ENCODE measurements around the gene DNAJC6.
"Not testable (repeated sequence)": the region's sequence is repeated elsewhere in the genome, so short reads cannot be mapped to it uniquely, and the experiment has no call there.

DNAJC6 gene

GRCh38 chr1:65359888-65360287 is 50.5 kb downstream of the DNAJC6 start:
- no peak for DNase-seq

DNA sequence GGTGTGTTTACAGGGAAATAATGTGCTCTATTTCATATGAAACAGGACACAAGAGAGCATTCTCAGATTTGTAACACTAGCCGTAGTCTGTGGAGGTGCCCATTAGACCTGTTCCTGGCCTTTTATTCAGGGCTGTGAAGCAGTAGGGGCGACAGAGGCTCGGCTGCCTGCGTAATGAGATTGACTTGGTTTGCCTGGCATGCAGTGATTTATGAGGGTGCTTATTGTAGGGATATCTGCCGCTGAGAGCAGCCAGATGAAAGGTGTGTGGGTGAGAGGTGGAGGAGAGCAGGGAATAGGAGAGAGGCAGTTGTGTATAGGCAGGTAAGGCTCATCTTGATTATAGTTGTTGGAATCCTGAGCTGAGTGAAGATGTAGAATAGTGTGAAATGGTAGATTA is 51.3 kb downstream of the DNAJC6 start:
- DNase-seq: no peak

- DNase-seq: no peak
Observed at GRCh38 chr1:65362545-65362944, 53.2 kb downstream of the DNAJC6 start.

DNA sequence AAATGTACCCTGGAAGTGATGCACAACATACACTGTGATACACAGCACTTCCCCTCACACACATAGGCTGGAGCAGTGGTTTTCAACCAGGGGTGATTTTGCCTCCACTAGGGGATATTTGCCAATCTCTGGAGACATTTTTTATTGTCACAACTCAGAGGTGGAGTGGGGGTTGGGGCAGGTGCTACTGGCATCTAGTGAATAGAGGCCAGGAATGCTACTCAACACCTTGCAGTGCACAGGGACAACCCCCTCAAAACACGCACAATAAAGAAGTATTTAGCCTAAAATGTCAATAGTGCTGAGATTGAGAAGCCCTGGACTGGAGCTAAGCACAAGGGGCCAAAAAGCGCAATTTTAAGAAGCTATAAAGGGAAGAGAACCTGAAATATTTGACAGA is 54.1 kb downstream of the DNAJC6 start:
- no peak for DNase-seq

DNA sequence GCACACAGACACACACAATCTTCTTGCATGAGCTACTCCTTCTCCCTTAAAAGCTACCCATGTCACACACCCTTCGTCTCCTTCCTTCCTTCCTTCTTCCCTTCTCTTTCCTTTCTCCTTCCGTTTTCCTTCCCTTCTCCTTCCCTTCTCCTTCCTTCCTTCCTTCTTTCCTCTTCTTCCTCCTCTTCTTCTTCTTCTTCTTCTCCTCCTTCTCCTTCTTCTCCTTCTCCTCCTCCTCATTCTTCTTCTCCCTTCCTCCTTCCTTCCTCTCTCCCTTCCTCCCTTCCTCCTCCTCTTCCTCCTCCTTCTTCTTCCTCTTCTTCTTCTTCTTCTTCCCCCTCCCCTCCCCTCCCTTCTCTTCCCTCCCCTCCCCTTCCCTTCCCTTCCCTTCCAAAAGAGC is 59.1 kb downstream of the DNAJC6 start:
- no peak for DNase-seq

DNA sequence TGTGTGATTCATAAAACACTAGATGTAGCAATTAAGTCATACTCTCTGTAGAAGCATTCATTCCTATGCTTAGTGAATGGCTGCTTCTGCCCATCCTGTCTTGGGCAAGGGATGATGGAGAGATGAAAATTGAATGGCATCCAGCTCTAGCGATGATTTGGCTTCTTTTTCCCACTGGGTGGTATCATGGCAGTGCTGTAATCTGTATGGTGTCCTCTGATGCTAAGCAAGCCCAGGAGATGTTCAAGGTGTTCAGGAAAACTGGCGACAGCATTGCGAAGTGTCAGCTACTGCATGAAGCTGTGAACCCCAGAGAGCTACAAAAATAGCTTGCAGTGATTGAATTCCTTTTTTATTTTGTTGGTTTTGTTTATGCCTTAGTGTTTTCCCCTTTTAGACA is 62.2 kb downstream of the DNAJC6 start:
- no peak for DNase-seq

GRCh38 chr1:65372557-65372956 is 63.2 kb downstream of the DNAJC6 start:
- no peak for DNase-seq

- DNase-seq: no peak
Observed at GRCh38 chr1:65377496-65378246, 68.3 kb downstream of the DNAJC6 start.

GRCh38 chr1:65378247-65378946 is 69.1 kb downstream of the DNAJC6 start:
- DNase-seq: no peak

- not testable (repeated sequence) for DNase-seq
Observed at GRCh38 chr1:65384426-65384825, 75.1 kb downstream of the DNAJC6 start.

DNA sequence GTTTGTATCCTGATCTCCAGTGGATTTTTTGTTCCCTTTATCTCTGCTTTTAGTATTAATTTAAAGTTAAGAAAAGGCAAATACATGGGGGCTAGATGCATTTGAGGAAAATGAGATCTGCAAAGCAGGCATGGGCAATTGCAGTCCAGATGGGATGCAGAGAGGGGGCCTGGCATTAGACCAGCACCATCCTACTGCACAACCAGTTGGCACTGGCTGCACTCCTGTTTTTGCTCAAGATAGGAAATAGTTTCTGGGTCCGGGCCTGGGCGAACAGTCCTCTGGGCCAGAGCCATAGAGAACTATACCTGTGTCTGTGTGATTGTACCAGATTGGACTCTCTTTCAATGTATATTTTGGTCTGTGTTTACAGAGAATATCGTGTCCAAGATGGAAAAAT is 77.1 kb downstream of the DNAJC6 start:
- no peak for DNase-seq

GRCh38 chr1:65387821-65388220 is 78.5 kb downstream of the DNAJC6 start:
- no peak for DNase-seq

DNA sequence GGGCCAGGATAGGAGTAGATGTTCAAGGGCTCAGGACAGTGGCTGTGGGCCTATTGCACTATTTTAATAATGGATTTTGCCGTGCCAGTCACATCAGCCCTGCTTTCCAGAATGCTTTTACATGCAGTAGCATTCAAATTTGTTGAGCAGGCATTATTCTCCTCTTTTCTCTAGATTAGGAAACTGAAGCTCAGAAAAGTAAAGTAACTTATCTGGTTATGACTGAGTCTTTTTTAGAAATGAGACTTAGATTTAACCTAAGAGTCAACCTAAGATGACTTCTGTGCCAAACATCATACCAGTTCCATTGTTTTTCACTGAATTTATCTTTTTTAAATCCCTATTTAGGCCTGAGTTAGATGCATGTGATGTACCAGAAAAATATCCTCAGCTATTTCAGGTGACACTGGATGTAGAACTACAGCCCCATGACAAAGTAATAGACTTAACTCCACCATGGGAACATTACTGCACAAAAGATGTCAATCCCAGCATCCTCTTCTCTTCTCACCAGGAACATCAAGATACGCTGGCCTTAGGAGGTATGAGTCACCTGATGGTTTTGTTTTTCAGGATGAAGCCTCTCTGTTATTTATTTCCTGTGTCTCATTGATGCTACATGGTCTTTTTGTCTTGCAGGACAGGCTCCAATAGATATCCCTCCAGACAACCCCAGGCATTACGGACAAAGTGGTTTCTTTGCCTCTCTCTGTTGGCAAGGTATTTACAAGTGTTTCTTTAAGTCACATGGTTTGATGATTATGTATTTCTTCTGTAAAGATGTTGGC is 79.8 kb downstream of the DNAJC6 start:
- DNase-seq: no peak

GRCh38 chr1:65392497-65392896 is 83.2 kb downstream of the DNAJC6 start:
- DNase-seq: no peak

DNA sequence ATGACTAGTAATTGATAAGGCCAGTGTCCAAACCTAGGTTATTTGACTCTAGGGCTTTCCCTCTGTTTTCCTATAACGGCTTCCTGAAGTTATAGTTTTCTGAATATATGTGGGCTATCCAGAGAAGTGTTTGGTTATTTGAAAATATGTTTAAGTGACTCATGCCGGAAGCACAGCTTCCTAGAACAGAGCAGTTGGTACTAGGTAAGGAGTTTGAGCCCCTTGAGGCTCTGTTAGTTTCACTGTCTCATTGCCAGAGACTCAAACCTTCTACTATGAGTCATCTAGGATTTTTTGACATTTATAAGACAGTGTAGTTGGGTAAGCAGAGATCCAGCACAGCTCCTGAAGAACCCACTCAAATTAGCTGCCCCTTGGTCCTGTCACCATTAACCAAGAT is 84.0 kb downstream of the DNAJC6 start:
- no peak for DNase-seq

DNA sequence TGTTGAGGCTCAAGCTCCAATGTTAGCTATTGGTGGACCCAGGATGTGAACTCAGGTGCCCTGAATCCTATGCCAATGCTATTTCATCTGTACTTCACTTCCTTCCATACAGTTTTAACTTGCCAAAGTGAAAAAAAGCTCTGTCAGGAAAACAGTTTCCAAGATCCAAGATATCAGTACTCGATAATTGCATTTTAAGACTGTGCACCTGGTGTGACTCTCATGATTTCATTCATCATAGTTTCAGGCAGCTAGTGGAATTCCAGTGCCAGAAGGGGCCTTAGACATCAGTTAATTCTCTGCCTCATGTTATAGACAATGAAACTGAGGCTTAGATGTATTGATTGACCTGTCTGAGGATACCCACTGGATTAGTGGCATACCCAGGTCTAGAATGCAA is 84.6 kb downstream of the DNAJC6 start:
- DNase-seq: no peak

GRCh38 chr1:65395887-65396612 is 86.7 kb downstream of the DNAJC6 start:
- DNase-seq: no peak

GRCh38 chr1:65398083-65398482 is 88.7 kb downstream of the DNAJC6 start:
- no peak for DNase-seq

DNA sequence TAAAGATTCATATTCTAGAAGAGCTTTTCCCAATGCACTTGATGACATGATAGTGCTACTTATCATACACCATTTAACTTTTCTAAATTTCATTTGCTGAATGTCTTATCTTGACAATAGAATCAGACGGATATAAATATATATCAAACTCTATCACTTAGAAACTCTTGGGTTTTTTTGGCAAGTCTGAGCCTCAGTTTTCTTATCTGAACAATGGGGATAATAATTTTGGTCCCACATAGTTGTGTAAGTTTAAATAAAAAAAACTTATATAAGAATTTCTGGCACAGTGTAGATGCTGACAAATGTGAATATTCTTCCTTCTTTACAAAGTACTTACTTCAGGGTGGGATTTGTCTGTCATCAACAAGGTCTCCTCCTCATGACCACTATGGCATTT is 89.7 kb downstream of the DNAJC6 start:
- DNase-seq: no peak

DNA sequence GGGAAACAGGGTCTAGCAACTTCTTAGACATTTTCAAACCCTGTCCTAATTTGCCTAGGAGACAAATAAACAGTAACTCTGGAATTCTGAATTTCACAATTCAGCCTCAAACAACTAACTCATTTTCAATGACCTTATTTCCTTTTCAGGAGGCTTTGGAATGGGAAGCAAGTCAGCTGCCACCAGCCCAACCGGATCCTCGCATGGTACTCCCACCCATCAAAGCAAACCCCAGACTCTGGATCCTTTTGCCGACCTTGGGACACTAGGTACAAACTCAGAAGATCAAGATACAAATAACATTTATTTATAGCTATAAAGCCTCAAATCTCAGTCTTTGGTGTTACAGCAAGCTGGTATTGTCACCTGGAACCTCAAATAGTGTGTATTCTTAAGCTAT is 92.3 kb downstream of the DNAJC6 start:
- DNase-seq: no peak

GRCh38 chr1:65404941-65405340 is 95.6 kb downstream of the DNAJC6 start:
- DNase-seq: no peak

DNA sequence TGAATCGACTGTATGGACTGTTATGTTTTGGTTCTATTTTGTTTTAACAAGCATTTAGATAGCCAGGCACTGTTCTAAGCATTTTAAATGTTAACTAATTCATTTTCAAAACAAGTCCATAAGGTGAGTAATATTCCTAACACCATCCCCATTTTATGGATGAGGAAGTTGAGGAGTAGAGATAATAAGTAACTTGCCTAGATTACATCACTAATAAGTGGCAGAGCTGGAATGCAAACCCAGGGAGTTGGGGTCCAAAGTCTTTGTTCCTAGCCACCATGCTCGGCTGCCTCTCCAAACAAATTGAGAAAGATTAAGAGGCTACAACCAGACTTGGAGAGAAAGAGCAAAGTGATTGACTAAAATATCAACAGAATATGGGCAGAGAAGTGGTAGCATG is 98.5 kb downstream of the DNAJC6 start:
- no peak for DNase-seq

DNA sequence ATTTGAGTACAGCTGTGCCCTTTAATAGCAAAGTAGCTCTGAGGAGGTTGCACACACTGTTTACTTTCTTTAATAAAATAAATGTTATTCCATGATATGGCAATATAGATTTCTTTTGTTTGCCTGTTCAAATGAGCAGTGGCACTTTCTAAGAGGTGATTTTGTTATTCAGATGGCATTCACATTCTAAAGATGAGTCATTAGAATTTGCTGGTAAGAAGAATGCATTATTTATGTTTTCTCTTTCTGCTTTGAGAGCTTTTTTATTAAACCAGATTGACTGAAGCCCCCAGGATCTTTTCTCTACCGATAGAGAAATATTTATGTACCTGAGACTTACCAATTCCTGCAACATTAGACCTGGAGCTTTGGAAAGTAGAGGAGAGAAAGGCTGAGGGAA is 100.0 kb downstream of the DNAJC6 start:
- DNase-seq: no peak
